NT2/D1 (cell line): ENCODE measurements around the gene PERCC1.

ENCODE experiments used
- SUZ12 ChIP-seq: IDR thresholded peaks from 2 replicates; pipeline ENCODE4 v1.6.1; 2011; ENCODE audit not compliant: insufficient read length, insufficient read depth; ENCODE audit errors: extremely low read depth
- YY1 ChIP-seq: IDR thresholded peaks from 2 replicates; pipeline ENCODE4 v1.6.1; 2011; ENCODE audit not compliant: insufficient read length, insufficient read depth
- ZNF274 ChIP-seq: IDR thresholded peaks from 2 replicates; pipeline ENCODE4 v1.6.1; 2011; ENCODE audit warnings: mild to moderate bottlenecking, low read depth, low read length

DNA sequence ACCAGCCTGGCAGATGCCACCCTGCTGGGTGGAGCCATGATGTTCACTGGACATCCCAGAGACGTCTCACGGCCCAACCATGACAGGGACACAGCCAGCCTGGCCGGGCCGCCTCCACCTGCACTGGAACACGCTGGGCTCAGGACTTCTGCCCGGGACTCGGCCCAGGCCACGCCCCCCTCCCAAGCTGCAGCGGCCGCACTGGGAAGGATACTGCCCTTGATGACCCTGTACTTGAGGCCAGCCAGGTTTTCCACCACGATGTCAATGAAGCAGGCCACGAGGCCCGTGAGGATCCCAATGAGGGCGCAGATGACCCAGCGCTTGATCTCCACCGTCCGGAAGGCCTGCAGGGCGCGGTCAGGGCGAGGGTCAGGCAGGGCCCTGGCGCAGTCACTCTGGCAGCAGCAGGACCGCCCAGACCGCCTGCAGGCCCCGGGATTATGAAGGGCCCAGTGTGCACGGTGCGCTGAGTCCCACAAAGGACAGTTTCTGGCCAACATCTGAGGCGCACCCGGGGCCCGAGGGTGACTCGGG, 29.8 kb downstream of the PERCC1 start:
- TF ChIP-seq YY1: no peak
- no peak for TF ChIP-seq ZNF274
- no peak for TF ChIP-seq SUZ12
